CD14-positive monocyte (primary cell): Measurements from ENCODE around the gene JOSD2. TPM values are rescaled to one million over a fixed set of nuclear protein-coding genes. Genes with fewer than 3 reads are reported as not detected.

ENCODE experiments used
- DNase-seq, 3 donors: peaks; one replicate each; pipeline ENCODE4 v3.0.0-alpha.2; 2011 to 2022
- H2AFZ ChIP-seq: 2 replicates; pipeline ENCODE4 v1.6.0; 2012; ENCODE audit warnings: mild to moderate bottlenecking, low read depth, low read length, inconsistent platforms; ENCODE audit not compliant: insufficient read depth, poor library complexity, severe bottlenecking
- H3K27ac ChIP-seq, 2 donors: 1 replicate in 1 of 2; 2 replicates in 1 of 2; pipeline ENCODE4 v1.5.1; 2012 to 2013; ENCODE audit warnings: low read length in 2 of 2, control low read depth in 1 of 2, inconsistent platforms in 1 of 2, low read depth in 1 of 2, mild to moderate bottlenecking in 1 of 2
- H3K27me3 ChIP-seq, 2 donors: one replicate each; pipeline versions ENCODE4 v1.6.0 to v1.6.1; 2011 to 2013; ENCODE audit warnings: low read length in 2 of 2; ENCODE audit not compliant: control insufficient read depth in 2 of 2, insufficient read depth in 2 of 2
- H3K36me3 ChIP-seq, 2 donors: replicated peaks in 1 of 2; 1 replicate in 1 of 2; 2 replicates in 1 of 2; pipeline versions ENCODE4 v1.5.1 to v1.6.1; 2012 to 2013; ENCODE audit warnings: low read length in 2 of 2, control low read depth in 1 of 2, inconsistent platforms in 1 of 2, mild to moderate bottlenecking in 1 of 2; ENCODE audit not compliant: insufficient read depth in 2 of 2, control insufficient read depth in 1 of 2
- H3K4me1 ChIP-seq, 2 donors: 1 replicate in 1 of 2; 2 replicates in 1 of 2; pipeline versions ENCODE4 v1.5.1 to v1.6.1; 2012 to 2013; ENCODE audit warnings: low read length in 2 of 2, control low read depth in 1 of 2, inconsistent platforms in 1 of 2, mild to moderate bottlenecking in 1 of 2, moderate library complexity in 1 of 2; ENCODE audit not compliant: insufficient read depth in 2 of 2, control insufficient read depth in 1 of 2
- H3K4me2 ChIP-seq: replicated peaks from 2 replicates; pipeline ENCODE3; 2012; ENCODE audit warnings: low read length, moderate library complexity, mild to moderate bottlenecking; ENCODE audit not compliant: poor library complexity, severe bottlenecking; ENCODE audit errors: extremely low read depth
- H3K4me3 ChIP-seq, 3 experiments: fragments of 200-600 bp in 1 of 3; sonication (generic) in 1 of 3; replicated peaks in 1 of 3; 1 replicate in 2 of 3; 2 replicates in 1 of 3; pipeline ENCODE4 v1.5.1; 2011 to 2013; ENCODE audit warnings: low read length in 3 of 3, mild to moderate bottlenecking in 3 of 3, control low read depth in 2 of 3, low read depth in 2 of 3, inconsistent platforms in 1 of 3, moderate library complexity in 1 of 3
- H3K79me2 ChIP-seq: 2 replicates; pipeline ENCODE4 v1.6.0; 2012; ENCODE audit warnings: mild to moderate bottlenecking, control low read depth, inconsistent platforms, low read length, moderate library complexity; ENCODE audit not compliant: insufficient read depth
- H3K9ac ChIP-seq: 2 replicates; pipeline ENCODE4 v1.6.0; 2017; ENCODE audit warnings: low read length, mild to moderate bottlenecking; ENCODE audit not compliant: insufficient read depth, poor library complexity, severe bottlenecking
- H3K9me3 ChIP-seq, 2 donors: replicated peaks in 1 of 2; 1 replicate in 1 of 2; 2 replicates in 1 of 2; pipeline versions ENCODE4 v1.5.1 to v1.6.1; 2012 to 2013; ENCODE audit warnings: low read length in 2 of 2, control low read depth in 1 of 2; ENCODE audit not compliant: control insufficient read depth in 1 of 2, insufficient read depth in 1 of 2
- H4K20me1 ChIP-seq: 2 replicates; pipeline ENCODE4 v1.6.0; 2012; ENCODE audit warnings: mild to moderate bottlenecking, low read length, control low read depth, moderate library complexity; ENCODE audit not compliant: insufficient read depth
- H3K27ac Mint-ChIP-seq, 7 donors: one replicate each; pipeline ENCODE4 v1.8.0; 2020; ENCODE audit warnings: mild to moderate bottlenecking in 7 of 7, mixed read lengths in 7 of 7, moderate library complexity in 6 of 7, inconsistent platforms in 2 of 7
- H3K27me3 Mint-ChIP-seq, 3 donors: one replicate each; pipeline ENCODE4 v1.8.0; 2021 to 2022; ENCODE audit warnings: low read depth in 3 of 3, mild to moderate bottlenecking in 3 of 3, mixed read lengths in 3 of 3, moderate library complexity in 3 of 3, inconsistent platforms in 1 of 3
- H3K36me3 Mint-ChIP-seq, 2 donors: one replicate each; pipeline ENCODE4 v1.8.0; 2020; ENCODE audit warnings: mixed read lengths in 2 of 2, inconsistent platforms in 1 of 2, mild to moderate bottlenecking in 1 of 2
- H3K4me1 Mint-ChIP-seq: one replicate; pipeline ENCODE4 v1.8.0; 2020; ENCODE audit warnings: mild to moderate bottlenecking, mixed read lengths
- H3K4me3 Mint-ChIP-seq, 2 donors: one replicate each; pipeline ENCODE4 v1.8.0; 2020; ENCODE audit warnings: mild to moderate bottlenecking in 2 of 2, mixed read lengths in 2 of 2, moderate library complexity in 1 of 2
- H3K9me3 Mint-ChIP-seq, 7 donors: one replicate each; pipeline ENCODE4 v1.8.0; 2020 to 2022; ENCODE audit warnings: mixed read lengths in 7 of 7, mild to moderate bottlenecking in 6 of 7, moderate library complexity in 6 of 7, inconsistent platforms in 2 of 7
- CTCF ChIP-seq: fragments of 200-600 bp; IDR thresholded peaks from one replicate; pipeline ENCODE4 v1.8.0; 2022; ENCODE audit warnings: antibody characterized with exemption, mild to moderate bottlenecking
- WGBS: methylation state at CpG from one replicate; pipeline ENCODE4 v1.1.5; 2013; ENCODE audit warnings: missing lambda C conversion rate; ENCODE audit not compliant: insufficient coverage; 5-methylcytosine and 5-hydroxymethylcytosine counted together
- intact Hi-C, 2 donors: fragments of 100-400 bp; cut with micrococcal nuclease; formaldehyde crosslinking; loops; one replicate each; pipeline versions ENCODE4 v1.15.0 to v1.15.1; 2023
- polyA plus RNA-seq, 3 donors: library from polyadenylated mRNA; depleted of rRNA in 1 of 3; unstranded in 2 of 3; stranded (reverse) in 1 of 3; fragments of 300-500 nt in 2 of 3; fragments of >200 nt in 1 of 3; fragmentation: Illumina TruSeq in 2 of 3; gene quantifications; 1 replicate in 2 of 3; 2 replicates in 1 of 3; pipeline ENCODE4 v1.2.3, GENCODE V29; 2012 to 2021

Gene JOSD2
- polyA plus RNA-seq, 3 donors, result 33.0 to 43.0 (median 37.2) TPM

DNA sequence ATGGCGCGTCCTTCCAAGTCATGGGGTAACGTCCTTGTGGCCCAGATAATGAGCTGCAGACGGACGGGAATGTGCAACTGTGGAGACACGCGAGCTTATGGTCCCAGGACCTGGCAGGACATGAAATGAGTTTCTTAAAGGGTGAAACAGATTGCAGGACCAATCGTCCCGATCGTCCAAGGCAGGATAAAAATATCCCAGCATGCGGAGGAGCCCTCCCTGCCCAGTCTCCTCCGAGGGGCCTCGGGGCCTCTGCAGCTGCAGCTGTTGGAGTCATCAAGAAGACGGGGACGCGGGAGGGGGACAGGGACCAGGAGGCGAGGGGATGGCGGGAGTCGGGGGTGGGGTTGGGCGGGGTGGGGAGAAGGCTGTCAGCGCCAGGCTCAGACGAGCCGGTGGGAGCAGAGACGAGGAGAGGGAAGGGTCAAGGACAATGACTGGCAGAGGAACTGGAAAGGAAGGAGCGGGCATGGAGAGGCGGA, 20.0 kb downstream of the JOSD2 start:
- H3K27ac ChIP-seq, result no peak overlapping the region
- Mint-ChIP-seq H3K4me1 (peaks cover 59% of the 10 kb centered on the region), H3K4me3 (peak overlapping the region in 1 of 2 donors; percentile 15), H3K9me3 (peaks cover 7 to 30% (median 19%) of the 10 kb centered on the region in 7 donors), H3K27ac (no peak overlapping the region), H3K36me3 (peaks cover 0 to 7% of the 10 kb centered on the region in 2 donors), H3K27me3 (peaks cover 3 to 12% (median 5%) of the 10 kb centered on the region in 3 donors)
- H3K4me2 ChIP-seq, result no peak overlapping the region
- H3K4me3 ChIP-seq, result no peak overlapping the region
- no peak overlapping the region for H2AFZ ChIP-seq
- no peaks in the 10 kb centered on the region for H3K79me2 ChIP-seq
- 79% methylated on average over 20 of the region's 26 CpGs for WGBS
- peaks cover 5 to 15% of the 10 kb centered on the region in 2 donors for H3K9me3 ChIP-seq
- intact Hi-C loops, result no loop called here
- TF ChIP-seq CTCF, result no peak
- DNase-seq, result no peak
- peaks cover 54 to 64% of the 10 kb centered on the region in 2 donors for H3K4me1 ChIP-seq
- no peaks in the 10 kb centered on the region for H3K36me3 ChIP-seq
- H3K9ac ChIP-seq, result no peak overlapping the region
- H4K20me1 ChIP-seq, result no peaks in the 10 kb centered on the region
- H3K27me3 ChIP-seq, result no peaks in the 10 kb centered on the region

GRCh38 chr19:50490411-50490811, 20.6 kb downstream of the JOSD2 start:
- Mint-ChIP-seq H3K4me1 (peaks cover 65% of the 10 kb centered on the region), H3K27ac (peak overlapping the region in 2 of 7 donors; percentile 43 to 49), H3K36me3 (peaks cover 0 to 8% of the 10 kb centered on the region in 2 donors), H3K27me3 (peaks cover 3 to 12% (median 5%) of the 10 kb centered on the region in 3 donors), H3K9me3 (peaks cover 7 to 32% (median 19%) of the 10 kb centered on the region in 7 donors), H3K4me3 (no peak overlapping the region)
- Histone ChIP-seq H3K36me3 (no peaks in the 10 kb centered on the region), H4K20me1 (no peaks in the 10 kb centered on the region), H3K9me3 (peaks cover 5 to 15% of the 10 kb centered on the region in 2 donors), H3K4me1 (peaks cover 58 to 70% of the 10 kb centered on the region in 2 donors), H3K4me2 (no peak overlapping the region), H3K79me2 (no peaks in the 10 kb centered on the region), H3K9ac (no peak overlapping the region), H3K4me3 (no peak overlapping the region), H2AFZ (no peak overlapping the region), H3K27ac (no peak overlapping the region), H3K27me3 (no peaks in the 10 kb centered on the region)
- TF ChIP-seq CTCF, result no peak
- DNase-seq, result no peak
- WGBS, result 98% methylated on average over 9 of the region's 18 CpGs
- intact Hi-C loops, result no loop called here
